HG02973 (cell line): ENCODE measurements around the gene NEK8.

Experiments
- ATAC-seq: cut with Tn5 transposase; IDR thresholded peaks from one replicate; pipeline ENCODE4 v1.9.1; 2021; ENCODE audit warnings: moderate library complexity; ENCODE audit not compliant: unreplicated experiment

NEK8 gene

DNA sequence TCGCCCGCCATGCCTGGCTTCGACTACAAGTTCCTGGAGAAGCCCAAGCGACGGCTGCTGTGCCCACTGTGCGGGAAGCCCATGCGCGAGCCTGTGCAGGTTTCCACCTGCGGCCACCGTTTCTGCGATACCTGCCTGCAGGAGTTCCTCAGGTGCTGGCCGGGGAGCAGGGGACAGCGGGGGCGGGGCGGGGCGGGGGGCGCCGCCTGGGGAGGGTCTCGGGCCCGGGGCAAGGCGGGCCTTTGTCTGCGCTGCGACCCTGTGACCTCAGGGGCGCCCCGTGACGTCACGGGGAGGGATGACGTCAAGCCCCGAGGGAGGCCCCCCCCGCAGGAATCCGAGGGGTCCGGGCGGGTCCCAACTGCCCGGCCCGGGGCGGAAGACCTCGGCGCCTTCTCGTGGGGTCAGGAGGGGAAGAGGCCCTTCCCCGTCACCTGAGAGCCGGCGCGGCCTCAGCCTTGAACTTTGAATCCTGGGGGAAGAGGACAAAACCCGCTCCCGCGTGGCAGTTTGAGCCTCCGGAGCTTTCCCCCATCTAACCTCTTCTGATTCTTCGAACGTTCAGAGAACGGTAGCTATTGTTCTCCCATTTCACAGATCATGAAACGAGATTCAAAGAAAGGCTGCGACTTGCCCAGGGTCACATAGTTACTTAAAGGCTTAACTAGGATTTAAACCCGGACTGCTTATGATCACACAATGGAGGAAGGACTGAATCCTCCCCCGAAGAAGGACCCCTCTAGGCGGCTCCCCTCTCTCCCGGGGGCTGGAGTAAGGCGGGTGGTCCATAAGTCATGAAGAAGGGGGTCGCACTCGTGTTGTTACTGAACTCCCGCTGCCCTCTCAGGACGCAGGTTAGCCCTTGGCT is 15.8 kb downstream of the NEK8 start:
- peak; percentile 28 for ATAC-seq

DNA sequence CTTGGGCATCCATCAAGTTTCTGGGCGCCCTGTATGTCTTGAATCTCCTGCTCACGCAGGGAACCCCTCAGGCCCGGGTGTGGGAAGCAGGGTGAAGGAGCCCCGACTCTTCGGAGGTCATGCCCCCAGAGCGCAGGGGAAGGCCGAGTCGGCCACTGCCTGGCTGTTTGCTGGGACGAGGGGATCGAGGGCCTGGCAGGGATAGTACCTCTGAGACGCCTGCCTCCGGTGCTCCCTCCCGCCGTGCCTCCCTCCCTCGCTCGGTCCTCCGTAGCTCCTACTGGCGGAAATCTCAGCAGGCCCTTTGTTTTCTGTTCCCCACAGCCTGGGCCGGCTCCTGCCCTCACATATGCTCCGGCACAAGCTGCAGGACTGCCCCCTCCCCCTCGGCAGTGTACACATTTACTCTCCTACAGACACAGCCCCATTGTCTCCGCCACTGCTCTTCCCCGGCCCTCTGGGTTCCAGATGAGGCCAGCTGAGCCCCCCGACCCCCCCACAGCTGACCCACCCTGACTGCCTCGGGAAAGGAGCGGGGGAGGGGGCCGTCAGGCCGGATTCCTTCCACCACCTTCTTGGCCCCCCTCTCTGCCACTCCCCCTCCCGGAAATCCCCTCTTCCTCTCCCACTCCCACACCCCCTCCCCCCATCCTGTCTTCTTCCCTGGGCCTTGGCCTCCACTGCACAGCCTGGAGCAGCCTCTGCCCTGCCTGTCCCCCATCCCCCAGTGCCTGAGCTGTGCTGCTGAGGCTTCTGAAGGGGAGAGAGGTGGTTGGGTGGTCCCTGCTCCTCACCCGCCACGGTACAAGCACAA is 16.6 kb downstream of the NEK8 start:
- no peak for ATAC-seq

DNA sequence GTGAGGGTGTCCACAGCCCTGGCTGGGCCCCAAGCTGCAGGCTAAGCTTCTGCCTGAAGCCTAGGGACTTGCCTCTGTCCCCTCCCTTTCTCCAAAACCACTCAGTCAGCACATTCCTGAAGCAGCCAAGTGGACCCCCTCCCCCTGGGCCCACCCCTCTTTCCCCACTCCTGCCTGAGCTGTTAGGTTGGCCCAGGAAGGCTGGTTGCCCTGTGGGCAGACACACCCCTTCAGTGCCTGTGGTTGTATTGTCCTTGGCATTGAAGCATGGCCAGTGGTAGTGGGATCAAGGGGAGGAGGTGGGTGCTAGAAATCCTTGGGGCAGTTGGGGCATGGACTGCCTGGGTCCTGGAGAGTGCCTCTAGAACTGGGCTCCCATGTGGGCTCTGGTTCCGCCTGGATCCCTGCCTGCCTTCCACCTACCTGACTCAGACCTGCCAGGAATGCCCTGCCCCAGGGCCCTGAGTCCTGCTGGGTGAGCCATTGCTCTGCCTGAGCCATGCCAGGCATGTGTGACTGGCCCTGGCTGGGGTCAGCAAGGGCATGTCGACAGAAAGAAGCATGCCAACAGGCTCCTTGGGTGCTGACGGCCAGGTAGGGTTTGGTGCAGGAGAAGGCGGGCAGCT is 17.3 kb downstream of the NEK8 start:
- ATAC-seq, result no peak

DNA sequence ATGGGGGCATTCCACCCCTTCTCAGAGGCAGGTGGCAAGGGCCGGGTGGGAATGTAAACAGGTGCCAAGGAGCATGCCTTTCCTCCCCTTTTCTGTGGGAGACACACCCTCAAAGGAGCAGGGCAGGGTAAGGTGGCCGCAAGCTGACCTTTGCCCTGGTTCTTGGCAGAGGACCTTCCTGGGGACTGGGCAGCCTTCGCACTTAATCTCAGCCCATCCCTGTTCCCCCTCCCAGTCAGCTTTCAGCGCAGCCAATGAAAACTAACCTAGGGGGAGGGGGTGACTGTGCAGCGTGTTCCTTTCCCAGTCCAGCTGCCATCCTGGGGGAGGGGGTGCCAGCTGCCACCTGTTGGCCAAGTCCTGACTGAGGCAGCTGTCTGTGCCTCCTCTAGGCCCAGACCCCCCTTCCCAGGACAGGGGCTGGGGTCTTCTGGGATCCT is 18.0 kb downstream of the NEK8 start:
- no peak for ATAC-seq

DNA sequence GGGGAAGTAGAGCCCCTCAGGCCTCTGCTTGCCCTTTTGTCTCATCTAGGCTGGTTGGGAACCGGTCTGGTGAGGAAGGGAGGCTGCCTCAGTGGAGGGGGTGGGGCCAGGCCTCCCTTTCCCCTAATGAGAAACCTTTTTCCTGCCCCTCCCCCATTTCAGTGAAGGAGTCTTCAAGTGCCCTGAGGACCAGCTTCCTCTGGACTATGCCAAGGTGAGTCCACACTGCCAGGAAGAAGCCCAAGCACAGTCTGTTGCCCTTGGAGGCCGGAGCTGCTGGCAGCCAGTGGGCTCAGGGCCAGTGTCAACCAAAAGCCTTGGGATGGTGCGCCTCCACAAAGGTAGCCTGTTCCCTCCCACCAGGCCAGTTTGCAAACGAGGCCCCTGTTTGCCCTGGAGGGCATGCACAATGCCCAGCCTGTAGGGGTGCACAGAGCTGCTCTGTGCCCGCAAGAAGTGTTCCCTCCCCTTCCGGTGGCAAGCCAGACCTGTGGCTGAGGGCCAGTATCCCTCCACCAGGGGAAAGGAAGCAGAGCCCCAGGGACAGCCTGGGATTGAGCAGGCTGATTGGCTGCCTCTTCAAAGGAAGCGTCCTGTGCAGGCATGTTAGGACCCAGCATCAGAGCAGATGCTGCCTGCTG is 18.6 kb downstream of the NEK8 start:
- no peak for ATAC-seq

DNA sequence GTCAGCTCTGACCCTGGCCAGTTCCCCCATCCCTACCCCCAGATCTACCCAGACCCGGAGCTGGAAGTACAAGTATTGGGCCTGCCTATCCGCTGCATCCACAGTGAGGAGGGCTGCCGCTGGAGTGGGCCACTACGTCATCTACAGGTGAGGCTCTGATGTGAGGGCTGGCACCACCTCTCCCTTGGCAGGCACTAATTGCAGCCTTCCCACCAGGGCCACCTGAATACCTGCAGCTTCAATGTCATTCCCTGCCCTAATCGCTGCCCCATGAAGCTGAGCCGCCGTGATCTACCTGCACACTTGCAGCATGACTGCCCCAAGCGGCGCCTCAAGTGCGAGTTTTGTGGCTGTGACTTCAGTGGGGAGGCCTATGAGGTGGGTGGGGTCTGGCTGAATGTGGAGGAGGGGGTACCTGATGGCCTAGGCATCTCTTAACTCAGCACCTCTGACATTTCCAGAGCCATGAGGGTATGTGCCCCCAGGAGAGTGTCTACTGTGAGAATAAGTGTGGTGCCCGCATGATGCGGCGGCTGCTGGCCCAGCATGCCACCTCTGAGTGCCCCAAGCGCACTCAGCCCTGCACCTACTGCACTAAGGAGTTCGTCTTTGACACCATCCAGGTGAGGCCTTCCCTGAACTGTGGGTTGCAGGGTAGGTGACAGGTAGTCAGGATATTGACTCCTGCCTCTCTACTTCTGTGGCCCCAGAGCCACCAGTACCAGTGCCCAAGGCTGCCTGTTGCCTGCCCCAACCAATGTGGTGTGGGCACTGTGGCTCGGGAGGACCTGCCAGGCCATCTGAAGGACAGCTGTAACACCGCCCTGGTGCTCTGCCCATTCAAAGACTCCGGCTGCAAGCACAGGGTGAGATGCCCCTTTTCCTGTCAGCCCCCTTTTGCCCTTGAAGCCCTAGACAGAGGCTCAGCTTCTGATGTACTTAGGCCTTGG is 19.5 kb downstream of the NEK8 start:
- no peak for ATAC-seq

DNA sequence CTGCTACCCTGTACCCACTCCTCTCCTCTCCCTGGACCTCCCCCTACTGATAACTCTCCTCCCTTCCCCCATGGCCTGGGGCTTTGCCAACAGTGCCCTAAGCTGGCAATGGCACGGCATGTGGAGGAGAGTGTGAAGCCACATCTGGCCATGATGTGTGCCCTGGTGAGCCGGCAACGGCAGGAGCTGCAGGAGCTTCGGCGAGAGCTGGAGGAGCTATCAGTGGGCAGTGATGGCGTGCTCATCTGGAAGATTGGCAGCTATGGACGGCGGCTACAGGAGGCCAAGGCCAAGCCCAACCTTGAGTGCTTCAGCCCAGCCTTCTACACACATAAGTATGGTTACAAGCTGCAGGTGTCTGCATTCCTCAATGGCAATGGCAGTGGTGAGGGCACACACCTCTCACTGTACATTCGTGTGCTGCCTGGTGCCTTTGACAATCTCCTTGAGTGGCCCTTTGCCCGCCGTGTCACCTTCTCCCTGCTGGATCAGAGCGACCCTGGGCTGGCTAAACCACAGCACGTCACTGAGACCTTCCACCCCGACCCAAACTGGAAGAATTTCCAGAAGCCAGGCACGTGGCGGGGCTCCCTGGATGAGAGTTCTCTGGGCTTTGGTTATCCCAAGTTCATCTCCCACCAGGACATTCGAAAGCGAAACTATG is 20.4 kb downstream of the NEK8 start:
- no peak for ATAC-seq

DNA sequence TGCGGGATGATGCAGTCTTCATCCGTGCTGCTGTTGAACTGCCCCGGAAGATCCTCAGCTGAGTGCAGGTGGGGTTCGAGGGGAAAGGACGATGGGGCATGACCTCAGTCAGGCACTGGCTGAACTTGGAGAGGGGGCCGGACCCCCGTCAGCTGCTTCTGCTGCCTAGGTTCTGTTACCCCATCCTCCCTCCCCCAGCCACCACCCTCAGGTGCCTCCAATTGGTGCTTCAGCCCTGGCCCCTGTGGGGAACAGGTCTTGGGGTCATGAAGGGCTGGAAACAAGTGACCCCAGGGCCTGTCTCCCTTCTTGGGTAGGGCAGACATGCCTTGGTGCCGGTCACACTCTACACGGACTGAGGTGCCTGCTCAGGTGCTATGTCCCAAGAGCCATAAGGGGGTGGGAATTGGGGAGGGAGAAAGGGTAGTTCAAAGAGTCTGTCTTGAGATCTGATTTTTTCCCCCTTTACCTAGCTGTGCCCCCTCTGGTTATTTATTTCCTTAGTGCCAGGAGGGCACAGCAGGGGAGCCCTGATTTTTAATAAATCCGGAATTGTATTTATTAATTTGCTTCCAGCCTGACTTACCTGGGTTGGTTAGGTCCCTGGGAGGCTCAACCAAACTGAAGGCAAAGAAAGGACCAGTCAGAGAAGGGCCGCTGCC is 21.1 kb downstream of the NEK8 start:
- ATAC-seq, result peak; percentile 3

DNA sequence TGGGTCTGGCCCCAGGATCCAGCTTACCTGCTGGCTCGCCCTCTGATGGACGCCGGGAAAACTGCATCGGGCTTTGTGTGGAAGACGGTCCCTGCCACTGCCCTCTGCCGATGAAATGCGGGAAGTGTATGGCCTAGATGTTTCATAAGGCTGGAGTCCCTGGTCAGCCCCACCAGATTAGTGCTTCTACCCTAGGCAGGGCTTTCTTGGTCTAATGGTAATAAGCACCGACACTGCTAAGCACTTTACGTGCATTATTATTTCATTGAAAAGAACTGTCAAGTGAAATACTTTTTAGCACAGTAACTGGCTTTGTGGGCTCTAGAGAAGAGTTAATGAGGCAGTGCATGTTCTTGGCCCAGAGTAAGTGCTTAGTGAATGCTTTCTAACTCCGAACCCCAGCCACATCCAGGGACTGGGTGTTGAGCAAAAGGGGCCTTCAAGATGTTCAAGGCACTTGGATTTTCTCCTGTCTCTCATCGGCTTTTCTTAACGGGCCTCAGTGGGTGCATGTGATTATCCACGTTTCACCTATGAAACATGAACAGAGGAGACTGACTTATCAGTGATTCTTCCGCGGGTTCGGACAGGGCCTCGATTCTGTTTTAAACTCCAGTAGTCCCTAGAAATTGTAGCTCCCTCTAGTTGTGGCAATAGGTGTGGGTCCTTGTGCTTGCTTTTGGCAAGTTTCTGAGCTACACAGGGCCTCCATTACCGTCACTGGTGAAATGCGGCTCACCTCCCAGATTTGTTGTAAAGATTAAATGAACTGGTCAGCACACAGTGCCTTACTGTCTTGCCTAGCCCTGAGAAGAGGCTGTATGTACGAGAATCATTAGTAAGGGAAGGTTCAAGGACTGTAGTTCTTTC is 21.8 kb downstream of the NEK8 start:
- ATAC-seq, result peak; percentile 57

DNA sequence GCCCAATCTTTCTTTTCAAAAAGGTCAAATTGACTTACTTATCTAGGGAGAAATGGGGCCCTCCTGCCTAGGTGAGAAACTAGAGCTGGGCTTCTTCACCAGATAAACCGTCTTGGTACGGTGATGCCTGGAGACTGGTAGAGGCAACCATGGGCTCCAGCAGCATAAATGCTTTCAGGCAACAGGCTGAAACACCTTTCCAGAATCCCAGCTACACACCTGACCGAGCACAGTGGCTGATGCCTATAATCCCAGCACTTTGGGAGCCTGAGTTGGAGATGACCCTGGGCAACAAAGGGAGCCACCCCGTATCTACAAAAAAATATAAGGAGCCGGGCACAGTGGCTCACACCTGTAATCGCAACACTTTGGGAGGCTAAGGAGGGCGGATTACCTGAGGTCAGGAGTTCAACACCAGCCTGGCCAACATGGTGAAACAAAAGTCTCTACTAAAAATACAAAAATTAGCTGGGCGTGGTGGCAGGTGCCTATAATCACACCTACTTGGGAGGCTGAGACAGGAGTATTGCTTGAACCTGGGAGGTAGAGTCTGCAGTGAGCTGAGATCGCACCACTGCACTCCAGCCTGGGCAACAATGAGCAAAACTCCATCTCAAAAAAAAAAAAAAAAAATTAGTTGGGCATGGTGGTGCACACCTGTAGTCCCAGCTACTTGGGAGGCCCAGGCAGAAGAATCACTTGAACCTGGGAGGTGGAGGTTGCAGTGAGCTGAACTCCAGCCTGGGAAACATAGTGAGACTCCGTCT is 23.2 kb downstream of the NEK8 start:
- no peak for ATAC-seq

DNA sequence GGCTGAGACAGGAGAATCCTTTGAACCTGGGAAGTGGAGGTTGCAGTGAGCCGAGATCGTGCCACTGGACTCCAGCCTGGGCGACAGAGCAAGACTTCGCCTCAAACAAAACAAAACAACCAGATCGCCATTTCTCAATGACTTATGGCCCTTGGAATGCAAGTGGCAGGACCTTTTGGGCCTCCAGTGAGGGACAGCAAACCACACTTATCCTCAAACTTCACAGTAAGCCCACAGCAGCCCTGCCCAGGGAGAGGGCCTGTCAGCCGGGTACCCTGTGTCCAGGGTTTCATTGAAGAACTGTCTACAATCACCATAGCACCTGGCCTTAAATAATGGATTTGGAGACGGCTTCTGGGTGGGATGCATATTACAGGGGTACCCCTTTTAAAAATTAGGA is 26.9 kb downstream of the NEK8 start:
- ATAC-seq, result no peak

DNA sequence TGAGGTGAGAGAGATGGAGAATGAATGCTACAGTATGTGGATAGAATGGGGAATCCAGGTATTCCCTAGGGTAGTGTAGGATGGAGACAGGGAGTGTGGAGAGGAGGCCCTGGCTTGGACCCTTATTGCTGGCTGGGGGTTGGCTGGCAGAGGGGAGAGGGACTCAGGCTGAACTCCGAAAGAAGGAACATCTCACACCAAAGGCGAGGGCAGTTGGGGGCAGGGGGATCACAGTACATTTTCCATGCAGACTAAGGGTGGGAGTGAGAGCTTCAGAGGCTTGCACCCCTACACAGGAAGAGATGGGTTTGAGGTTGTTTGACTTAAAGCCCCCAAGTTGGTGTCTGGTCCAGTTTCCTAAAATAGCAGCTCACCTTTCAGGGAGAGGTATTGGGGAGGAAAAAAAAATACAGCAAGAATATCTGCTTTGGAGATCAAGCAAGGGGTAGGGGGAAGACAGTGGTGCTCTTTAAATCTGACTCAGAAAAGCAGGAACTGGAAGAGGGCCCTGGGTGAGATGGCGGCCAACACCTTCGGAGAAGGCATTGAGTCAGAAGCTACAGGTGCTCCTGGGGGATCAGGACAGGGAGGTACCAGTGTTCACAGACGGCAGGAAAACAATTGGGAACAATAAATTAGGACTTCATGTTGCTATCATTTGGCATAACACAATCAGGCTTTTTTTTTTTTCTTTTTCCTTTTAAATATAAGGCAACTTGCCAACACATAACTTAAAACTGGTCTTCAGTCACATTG is 27.6 kb downstream of the NEK8 start:
- ATAC-seq, result no peak

DNA sequence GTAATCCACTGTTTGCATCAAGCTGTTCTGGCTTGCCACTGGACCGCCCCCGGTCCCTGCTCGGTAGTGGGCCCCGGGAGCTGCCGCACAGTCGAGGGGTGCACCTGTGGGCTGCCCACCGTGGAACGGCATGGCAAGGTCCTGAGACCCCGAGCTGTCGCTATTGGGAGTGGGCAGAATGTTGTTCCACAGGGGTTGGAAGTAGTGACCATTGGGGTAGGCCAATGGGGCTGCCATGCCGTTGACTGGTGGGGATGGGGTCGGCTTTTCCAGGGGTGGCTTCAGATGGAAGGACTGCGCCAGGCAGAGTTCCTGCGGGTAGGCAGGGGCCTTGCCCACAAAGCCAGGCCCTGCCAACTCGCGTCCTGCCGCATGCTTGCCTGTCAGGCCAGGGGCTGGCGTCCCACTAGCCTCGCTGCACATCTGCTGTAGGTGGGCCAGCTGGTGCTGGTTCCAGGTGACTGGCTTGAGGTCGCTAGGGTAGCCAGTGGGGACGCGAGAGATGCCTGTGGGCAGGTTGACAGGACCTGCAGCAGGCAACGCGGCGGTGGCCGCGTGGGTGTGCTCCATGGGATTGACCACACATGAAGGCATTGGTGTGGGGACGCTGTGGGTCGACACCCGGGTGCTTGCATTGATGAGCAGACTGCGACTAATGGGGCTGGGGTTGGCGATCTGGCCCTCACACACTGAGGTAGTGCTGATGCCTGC is 30.0 kb downstream of the NEK8 start:
- no peak for ATAC-seq

DNA sequence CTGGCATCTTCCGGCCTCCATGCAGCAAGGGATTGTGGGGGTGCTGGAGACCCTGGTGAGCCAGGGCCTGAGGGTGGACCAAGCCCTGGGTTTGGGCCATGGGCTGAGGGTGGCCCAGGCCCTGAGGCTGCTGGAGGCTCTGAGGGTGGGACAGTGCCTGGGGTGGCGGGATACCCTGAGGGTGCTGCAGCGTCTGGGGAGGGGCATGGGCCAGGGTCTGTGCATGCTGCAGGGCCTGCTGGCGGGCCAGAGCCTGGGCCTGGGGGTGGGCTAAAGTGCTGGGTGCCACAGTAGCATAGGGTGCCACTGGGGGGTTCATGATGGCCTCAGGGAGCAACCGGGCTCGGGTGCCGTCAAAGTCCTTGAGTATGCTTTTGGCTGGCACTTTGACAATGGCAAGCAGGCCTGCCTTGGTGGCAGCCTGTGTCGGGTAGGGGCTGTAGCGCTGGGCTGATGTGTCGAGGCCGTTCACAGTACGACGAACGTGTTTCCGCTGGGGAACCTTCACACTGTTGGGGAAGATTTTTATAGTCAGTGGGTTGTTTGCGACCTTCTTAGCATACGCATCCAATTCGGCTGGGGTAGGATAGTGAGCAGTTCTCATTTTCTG is 30.8 kb downstream of the NEK8 start:
- no peak for ATAC-seq
